RCC 7860 (cell line): Measurements from ENCODE around the gene PLEKHJ1.

Experiments used
- DNase-seq: peaks from one replicate; pipeline ENCODE4 v3.0.0-alpha.2; 2015; ENCODE audit warnings: low spot score
- FAIRE-seq: peaks from 2 replicates; lab custom pipeline; 2012; peaks lifted over from hg19 to GRCh38; lab: Jason Lieb, UNC

PLEKHJ1 gene

DNA sequence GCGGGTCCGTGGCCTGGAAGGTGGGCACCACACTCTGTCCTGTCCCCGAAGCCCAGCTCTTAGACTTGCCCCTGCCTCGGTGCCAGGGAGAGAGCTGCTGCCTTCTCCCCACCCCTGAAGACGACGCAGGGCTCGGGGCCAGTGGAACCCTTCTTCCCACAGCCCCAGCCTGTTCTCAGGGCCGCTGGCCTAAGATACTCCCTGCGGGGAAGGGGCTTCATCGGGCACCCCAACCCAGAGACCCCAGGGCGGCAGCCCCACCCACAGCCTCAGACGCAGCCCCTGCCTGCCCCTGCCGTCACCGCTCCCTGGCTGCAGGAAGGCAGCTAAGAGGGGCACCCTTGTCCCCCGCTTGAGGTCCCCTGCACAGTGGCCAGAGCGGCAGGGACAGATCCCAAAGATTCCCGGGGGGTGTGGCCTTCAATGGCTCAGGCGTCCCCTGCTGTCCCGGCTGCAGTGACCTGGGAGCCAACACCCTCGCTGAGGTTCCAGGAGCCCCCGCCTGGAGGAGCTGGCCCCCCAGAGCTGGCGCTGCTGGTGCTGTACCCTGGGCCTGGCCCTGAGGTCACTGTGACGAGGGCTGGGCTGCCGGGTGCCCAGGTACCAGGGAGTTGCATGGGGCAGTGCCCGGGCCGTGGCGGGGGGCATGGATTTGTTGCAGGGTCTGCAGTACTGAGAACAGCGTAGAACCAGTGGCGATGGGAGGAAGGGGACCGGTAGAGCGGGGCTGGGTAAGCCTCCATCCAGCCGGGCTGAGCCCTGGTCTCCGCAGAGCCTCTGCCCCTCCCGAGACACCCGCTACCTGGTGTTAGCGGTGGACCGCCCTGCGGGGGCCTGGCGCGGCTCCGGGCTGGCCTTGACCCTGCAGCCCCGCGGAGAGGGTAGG lies 14.0 kb upstream of the PLEKHJ1 start:
- no peak for FAIRE-seq
- DNase-seq: no peak

DNA sequence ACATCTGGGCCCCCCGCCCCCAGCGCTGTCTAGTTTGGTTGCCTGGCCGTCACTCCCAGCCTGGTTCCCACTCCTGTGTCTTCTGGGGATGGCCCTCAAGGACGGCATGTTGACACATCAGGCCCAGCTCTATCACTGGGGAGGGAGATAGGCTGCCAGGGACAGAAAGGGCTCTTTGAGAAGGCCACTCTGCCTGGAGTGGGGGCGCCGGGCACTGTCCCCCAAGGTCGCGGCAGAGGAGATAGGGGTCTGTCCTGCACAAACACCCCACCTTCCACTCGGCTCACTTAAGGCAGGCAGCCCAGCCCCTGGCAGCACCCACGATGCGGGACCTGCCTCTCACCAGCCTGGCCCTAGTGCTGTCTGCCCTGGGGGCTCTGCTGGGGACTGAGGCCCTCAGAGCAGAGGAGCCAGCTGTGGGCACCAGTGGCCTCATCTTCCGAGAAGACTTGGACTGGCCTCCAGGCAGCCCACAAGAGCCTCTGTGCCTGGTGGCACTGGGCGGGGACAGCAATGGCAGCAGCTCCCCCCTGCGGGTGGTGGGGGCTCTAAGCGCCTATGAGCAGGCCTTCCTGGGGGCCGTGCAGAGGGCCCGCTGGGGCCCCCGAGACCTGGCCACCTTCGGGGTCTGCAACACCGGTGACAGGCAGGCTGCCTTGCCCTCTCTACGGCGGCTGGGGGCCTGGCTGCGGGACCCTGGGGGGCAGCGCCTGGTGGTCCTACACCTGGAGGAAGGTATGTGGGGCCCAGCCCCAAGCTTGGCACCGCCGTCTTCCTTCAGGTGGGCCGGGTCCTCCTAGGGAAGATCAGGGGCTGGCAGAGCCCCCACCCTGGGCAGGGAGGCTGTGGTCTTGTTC lies 13.1 kb upstream of the PLEKHJ1 start, which contains the start of gene AMH:
AMH (plus strand) TSS at position 314 of the 857 bp plus-strand sequence; CDS start at position 324, 10 bp downstream.
- FAIRE-seq (no peak), DNase-seq (no peak)

DNA sequence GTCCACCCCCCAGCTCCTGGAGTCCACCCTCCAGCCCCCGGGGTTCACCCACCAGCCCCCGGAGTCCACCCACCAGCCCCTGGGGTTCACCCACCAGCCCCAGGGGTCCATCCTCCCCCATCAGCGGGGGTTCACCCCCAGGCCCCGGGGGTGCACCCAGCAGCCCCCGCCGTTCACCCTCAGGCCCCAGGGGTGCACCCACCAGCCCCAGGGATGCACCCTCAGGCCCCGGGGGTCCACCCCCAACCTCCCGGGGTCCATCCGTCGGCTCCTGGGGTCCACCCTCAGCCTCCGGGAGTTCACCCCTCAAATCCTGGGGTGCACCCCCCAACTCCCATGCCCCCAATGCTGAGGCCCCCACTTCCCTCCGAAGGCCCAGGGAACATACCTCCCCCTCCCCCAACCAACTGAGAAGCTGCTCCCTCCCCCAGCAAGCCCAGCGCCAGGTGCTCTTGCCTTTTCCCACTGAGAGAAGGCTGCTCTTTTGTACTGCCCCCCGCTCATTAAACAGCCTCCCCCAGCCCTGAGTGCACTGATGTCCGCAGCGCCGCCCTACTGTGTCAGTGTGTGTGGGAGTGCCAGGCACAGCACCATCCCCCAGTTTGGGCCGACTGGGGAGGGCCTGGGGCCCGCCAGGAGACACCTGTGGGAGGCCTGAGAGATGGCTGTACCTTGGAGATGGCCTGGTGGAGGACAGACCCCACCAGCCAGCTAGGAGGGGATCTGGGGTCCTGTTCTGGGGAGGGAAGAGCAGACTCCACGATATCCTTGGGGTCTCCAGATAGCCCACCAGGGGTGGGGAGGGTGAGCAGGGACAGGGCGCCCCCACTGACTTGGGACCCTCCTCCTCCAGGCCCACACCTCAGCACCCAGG lies 12.2 kb upstream of the PLEKHJ1 start:
- DNase-seq (no peak), FAIRE-seq (no peak)

DNA sequence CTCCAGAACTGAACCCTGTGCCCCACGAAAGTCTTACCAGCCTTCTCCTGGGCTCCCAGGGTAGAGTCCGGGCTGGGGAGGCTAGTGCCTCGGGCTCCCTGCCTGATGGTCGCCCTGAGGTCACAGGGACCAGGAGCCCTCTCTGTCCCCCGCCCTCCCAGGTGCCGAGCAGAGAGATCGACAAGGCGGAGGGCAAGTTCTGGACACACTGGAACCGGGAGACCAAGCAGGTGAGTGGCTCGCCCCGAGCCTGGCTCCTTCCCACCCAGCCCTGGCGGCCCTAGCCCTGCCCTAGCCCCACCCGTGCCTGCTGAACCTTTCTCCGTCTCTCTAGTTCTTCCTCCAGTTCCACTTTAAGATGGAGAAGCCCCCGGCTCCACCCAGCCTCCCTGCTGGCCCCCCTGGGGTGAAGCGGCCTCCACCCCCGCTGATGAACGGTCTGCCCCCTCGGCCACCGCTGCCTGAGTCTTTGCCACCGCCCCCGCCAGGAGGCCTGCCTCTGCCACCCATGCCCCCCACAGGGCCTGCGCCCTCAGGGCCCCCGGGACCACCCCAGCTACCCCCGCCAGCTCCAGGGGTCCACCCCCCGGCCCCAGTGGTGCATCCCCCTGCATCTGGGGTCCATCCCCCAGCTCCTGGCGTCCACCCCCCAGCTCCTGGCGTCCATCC lies 11.4 kb upstream of the PLEKHJ1 start:
- FAIRE-seq: no peak
- no peak for DNase-seq

DNA sequence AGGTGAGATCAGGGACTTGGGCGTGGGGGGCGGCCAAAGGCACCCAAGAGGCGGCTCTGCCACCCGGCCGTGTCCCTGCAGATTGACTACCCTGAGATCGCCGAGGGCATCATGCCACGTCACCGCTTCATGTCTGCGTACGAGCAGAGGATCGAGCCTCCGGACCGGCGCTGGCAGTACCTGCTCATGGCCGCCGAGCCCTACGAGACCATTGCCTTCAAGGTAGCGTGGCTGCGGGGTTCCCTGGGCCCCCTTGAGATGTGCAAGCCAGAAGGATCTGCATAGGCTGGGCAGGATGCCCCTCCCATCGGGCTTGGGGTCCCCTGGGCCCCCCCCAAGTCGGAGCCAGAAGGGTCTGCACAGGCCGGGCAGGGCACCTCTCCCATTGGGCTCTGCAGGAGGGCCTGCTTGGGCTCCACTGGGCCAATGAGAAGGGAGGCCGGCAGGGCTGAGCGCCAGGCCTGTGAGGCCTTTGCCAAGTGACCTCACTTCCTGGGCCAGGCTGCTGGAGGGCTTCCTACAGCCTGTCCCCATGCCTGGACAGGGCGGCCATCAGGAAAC lies 10.8 kb upstream of the PLEKHJ1 start:
- FAIRE-seq (no peak), DNase-seq (no peak)

DNA sequence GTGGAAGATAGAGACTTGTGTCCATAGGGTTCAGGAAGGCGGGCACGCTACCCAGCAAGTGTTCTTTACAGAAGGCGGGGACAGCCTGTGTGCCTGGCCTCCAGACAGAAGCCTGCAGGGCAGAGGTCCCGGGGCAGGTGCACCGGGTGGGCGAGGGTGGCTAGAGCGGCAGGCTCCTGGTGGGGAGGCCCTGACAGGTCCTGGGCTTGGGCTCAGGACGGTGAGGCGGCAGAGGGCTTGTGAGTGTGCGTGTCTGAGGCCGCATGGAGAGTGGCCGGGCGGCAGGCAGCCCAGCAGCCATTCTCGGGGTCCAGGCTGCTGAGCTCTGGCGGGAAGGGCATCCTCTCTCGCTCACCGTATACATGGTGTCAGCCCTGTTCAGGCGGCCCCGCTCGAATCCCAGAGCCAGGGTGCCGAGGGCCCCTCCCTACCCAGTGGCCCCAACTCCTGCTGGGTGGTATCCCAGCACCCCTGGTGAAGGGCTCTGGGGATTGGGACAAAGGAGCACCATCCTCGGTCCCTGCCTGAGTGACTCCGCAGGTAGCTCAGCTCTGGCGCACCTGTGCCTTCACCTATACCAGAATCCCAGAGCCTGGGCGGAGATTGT lies 10.0 kb upstream of the PLEKHJ1 start:
- DNase-seq (no peak), FAIRE-seq (no peak)

DNA sequence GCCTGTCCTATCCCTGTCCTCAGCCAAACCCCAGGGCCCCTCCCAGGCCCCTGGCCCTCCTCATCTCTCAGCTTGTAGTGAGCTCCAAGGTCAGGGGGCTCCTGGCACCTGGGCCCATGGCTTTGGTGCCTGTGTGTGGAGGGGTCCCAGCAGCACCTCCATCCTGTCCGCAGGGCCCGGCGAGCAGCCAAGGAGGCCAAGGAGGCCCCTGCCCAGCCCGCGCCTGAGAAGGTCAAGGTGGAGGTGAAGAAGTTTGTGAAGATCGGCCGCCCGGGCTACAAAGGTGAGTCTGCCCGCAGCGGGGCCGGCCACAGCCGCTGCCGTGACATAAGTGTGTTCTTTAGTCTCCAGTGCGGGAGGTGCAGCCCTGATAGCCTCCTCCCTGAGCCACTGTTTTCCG lies 9.1 kb upstream of the PLEKHJ1 start:
- FAIRE-seq (no peak), DNase-seq (no peak)

DNA sequence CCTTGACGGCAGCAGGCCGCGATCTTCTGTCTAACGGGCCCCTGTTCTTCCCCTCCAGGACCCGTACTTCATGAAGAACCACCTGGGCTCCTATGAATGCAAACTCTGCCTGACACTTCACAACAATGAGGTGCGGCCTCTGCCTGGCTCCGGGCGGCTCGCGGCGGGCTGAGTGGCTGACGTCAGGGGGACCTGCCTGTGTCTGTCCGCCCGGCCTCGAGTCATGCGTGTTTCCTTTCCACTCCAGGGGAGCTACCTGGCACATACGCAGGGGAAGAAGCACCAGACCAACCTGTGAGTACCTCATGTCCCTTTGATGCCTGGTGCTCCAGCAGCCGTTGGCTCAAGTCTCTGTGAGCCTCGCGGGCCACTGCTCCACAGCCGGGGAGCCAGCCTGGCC lies 8.4 kb upstream of the PLEKHJ1 start:
- no peak for DNase-seq
- no peak for FAIRE-seq

DNA sequence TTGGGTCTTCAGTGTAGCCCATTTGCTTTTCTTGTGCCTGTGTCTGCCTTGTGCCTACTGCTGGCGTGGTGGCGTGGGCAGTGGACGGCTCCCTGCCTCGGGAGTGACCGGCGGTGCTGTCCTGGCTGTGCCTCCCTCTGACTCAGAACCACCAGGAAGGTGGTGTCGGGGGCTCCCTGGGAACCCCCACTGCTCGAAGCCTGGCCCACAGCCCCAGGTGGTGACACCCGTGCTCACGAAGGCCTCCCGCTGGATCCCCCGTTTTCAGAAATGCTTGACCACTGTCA lies 7.9 kb upstream of the PLEKHJ1 start:
- FAIRE-seq (no peak), DNase-seq (no peak)

DNA sequence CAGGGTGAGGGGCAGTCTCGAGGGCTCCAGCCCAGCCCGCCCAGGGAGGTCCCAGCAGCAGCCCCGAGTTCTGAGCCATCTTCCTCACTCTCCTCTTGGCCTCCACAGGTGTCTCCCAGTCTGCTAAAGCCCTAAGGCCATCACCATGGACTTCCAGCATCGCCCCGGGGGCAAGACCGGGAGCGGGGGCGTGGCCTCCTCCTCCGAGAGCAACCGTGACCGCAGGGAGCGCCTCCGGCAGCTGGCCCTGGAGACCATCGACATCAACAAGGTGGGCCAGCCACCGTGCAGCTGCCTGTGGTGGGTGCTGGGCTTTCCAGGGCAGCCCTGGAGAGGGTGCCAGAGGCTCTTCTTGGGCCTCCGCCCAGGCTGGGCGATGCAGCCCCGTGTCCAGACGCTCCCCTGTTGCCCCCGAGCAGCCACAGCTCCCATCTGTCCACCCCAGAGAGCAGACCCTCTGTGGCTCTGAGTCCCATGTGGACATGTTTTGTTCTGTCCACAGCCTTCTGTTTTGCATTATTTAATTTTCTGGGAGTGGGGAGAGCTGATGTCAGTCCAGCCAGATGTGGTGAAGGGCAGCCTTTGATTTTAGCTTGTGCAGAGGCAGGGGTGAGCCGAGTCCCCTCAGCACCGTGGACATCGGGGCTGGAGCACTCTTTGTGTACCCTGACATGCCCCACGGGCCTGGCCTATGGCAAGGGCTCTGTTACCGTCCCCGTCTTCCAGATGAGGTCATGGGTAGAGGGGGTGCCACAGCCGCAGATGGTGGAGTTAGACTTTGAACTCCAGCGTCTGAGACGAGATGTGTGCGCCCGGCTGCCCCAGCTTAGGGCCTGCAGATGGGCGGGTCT lies 7.4 kb upstream of the PLEKHJ1 start:
- FAIRE-seq (no peak), DNase-seq (no peak)

DNA sequence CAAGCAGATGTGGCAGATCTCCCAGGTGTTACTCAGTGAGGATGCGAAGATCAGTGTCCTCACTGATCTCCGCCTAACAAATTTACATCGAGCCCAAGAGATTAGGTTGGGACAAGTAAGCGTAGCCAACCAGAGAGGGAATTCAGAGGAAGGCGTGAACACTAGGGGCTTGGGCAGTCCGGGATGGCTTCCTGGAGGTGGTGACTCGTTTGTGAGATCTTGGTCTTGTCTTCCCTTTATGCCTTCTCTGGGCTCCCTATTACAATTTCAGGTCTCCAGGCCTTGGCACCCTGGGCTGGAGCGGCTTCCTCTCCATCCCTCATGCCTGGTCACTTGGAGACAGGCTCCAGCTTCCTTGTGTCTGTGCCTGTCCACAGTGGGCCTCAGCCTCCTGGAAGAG lies 6.7 kb upstream of the PLEKHJ1 start:
- FAIRE-seq (no peak), DNase-seq (no peak)

DNA sequence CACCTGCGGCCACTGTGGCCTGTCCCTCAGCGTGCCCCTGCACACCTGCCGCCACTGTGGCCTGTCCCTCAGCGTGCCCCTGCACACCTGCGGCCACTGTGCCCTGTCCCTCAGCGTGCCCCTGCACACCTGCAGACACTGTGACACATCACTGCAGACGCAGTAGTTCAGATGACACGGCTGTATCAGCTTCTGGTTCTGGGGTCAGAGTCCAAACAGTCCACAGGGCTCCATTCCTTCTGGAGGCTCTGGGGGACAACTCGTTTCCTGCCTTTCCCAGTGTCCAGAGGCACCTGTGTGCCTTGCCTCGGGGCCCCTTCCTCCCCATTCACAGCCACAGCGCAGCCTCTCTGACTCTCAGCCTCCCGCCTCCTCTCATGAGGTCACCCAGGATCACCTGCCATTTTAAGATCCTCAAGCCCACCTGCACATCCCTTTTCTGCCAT lies 6.0 kb upstream of the PLEKHJ1 start:
- FAIRE-seq (no peak), DNase-seq (no peak)

DNA sequence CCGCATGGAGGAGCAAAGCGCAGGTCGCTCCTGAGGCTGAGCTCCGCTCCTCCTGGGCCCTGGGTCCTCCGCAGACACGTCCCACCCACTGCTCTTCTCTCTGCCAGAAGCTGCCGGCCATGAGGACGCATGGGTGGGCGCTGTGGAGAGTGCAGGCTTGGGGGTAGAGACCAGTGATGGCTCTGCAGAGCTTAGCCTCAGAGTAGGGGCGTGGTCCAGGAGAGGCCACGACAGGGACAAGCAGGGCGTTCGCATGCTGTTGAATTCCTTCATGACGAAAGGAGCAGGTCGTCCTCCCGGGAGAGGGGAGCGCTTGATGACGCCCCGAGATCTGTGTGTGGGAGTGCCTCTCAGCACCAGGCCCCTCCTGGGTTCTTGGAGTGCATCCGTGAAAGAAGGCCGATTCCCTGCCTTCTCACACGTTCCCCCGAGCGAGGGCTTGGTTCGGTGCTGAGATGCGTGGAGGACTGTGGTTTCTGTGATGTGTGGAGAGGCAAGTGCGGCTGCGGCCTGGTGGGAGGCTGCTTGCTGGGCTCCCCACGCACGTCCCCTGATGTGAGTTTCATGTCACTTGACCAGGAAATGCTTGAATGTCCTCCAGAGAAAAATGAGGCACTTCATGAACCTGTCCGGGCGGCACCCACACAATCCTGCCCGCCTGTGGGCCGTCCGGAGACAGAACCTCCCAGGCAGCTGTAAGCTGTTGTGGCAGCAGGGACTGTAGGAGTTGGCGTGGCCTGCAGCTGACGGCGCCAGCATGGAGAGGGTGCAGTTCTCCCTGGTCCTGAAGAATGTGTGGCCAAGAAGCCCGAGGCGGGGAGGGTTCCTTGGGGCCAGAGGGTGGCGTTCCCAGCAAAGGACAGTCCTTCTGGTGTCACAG lies 5.0 kb upstream of the PLEKHJ1 start:
- DNase-seq (no peak), FAIRE-seq (no peak)

DNA sequence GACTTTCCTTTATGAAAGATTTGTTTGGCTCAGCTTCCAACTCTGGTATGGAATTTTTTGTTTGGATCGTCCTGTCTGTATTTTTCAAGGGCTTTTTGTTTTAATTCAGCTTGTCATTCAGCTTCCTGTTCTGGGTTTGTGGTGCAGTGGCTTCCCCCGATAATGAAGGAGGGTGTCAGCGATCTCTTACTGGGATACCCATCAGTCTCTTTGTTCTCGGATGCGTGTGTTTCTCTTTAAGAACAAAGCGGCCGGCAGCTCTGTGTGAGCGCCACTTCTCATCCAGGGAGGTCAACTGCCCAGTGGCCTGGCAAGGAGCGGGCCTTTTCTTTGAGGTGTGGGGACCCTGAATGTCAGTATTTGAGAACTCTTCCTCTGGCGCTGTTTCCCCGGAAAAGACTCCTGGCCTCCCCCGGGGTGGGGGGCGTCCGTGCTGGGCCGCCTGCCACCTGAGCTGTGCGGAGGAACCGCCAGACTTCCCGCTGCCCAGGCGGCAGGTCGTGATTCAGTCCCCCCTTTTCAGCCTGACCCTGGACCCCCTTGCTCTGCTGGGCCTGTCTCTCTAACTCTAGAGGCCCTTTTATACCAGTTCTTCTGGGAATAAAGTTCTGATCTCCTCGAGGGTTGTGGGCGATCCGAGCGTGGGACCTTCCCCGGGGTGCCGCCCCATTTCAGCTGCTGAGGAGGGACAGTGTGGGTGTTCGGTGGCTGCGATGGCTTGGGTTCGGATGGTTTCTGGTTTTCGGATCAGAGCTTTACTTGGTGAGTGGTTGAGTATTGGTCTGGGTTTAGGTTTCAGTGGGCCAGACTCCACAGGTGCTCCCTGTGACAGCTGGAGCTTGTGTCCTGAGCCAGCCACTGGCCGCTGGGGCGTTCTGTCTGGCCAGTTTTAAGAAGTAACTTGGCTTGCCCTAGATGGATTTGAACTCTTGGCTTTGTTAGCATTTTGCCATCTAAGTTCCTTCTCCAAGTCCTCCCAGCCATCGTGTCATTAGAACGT lies 3.9 kb upstream of the PLEKHJ1 start:
- FAIRE-seq: no peak
- DNase-seq: no peak

DNA sequence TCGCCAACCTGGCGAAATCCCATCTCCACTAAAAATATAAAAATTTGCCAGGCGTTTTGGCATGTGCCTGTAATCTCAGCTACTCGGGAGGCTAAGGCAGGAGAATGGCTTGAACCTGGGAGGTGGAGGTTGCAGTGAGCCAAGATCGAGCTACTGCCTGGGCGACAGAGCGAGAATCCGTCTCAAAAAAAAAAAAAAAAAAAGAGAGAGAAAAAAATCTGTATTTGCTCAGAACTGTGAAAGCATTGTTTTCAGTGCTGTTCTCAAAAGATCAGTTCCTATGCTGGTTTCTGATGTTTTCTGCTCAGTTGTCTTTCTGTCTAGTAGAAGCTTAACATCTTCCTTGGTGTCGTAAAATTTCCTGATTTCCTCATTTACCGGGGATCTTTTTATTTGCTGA lies 3.0 kb upstream of the PLEKHJ1 start:
- DNase-seq (no peak), FAIRE-seq (no peak)

DNA sequence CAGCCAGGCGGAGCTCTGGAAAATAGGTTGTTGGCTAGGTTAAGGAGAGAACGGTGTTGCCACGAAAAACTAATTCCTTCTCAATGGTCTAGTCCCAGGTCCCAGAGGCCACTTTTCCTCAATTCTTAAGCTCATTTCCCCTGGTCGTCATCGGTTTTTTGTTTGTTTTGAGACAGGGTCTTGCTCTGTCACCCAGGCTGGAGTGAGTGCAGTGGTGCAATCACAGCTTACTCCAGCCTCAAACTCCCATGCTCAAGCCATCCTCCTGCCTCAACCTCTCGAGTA lies 1.7 kb upstream of the PLEKHJ1 start:
- FAIRE-seq (no peak), DNase-seq (no peak)
